HUDEP-2 (cell line): Measurements from ENCODE around the gene ZNF407.

Experiments
- DNase-seq, 76 experiments: peaks; one replicate each; lab custom pipeline; 2025; ENCODE audit not compliant: unreplicated experiment in 76 of 76; lab: John Stamatoyannopoulos, UW

ZNF407 gene

GRCh38 chr18:74715865-74716712 is 118.4 kb downstream of the ZNF407 start:
- DNase-seq: no peak

GRCh38 chr18:74718312-74718711 is 120.6 kb downstream of the ZNF407 start:
- no peak for DNase-seq

GRCh38 chr18:74722237-74722636 is 124.6 kb downstream of the ZNF407 start:
- no peak for DNase-seq

- no peak for DNase-seq
These were observed 126.5 kb downstream of the ZNF407 start for GRCh38 chr18:74724186-74724585.

- no peak for DNase-seq
These were observed 128.0 kb downstream of the ZNF407 start for GRCh38 chr18:74725690-74726089.

GRCh38 chr18:74728586-74728985 is 130.9 kb downstream of the ZNF407 start:
- no peak for DNase-seq

GRCh38 chr18:74731097-74731496 is 133.4 kb downstream of the ZNF407 start:
- no peak for DNase-seq

- no peak for DNase-seq
These were observed 134.7 kb downstream of the ZNF407 start for GRCh38 chr18:74732380-74732779.

GRCh38 chr18:74733598-74733997 is 135.9 kb downstream of the ZNF407 start:
- no peak for DNase-seq

GRCh38 chr18:74734013-74734444 is 136.4 kb downstream of the ZNF407 start:
- DNase-seq: no peak

GRCh38 chr18:74739926-74740325 is 142.3 kb downstream of the ZNF407 start:
- no peak for DNase-seq

- no peak for DNase-seq
These were observed 145.0 kb downstream of the ZNF407 start for GRCh38 chr18:74742573-74743243.

GRCh38 chr18:74745633-74746403 is 148.1 kb downstream of the ZNF407 start:
- DNase-seq: peak in 42 of 76 experiments; percentile 5 to 66 (median 32)

GRCh38 chr18:74748809-74749208 is 151.1 kb downstream of the ZNF407 start:
- no peak for DNase-seq

- no peak for DNase-seq
These were observed 161.3 kb downstream of the ZNF407 start for GRCh38 chr18:74758995-74759394.

GRCh38 chr18:74760026-74760425 is 162.4 kb downstream of the ZNF407 start:
- DNase-seq: no peak

- no peak for DNase-seq
These were observed 162.8 kb downstream of the ZNF407 start for GRCh38 chr18:74760436-74760835.

- no peak for DNase-seq
These were observed 168.6 kb downstream of the ZNF407 start for GRCh38 chr18:74766251-74766650.

GRCh38 chr18:74768096-74768495 is 170.4 kb downstream of the ZNF407 start:
- no peak for DNase-seq

GRCh38 chr18:74773171-74773624 is 175.5 kb downstream of the ZNF407 start:
- no peak for DNase-seq

- no peak for DNase-seq
These were observed 176.8 kb downstream of the ZNF407 start for GRCh38 chr18:74774486-74774885.
